Parathyroid adenoma (tissue), 2 donors: ENCODE data around the gene INSC.
A peak's percentile ranks its signal among the peaks of the same experiment; 100 is the strongest.

ENCODE experiments used
- H2AFZ ChIP-seq: fragments of 300-600 bp; sonication (generic); one replicate; pipeline ENCODE4 v1.7.0; 2017; ENCODE audit warnings: antibody characterized with exemption, mild to moderate bottlenecking
- H3K27ac ChIP-seq: fragments of 300-600 bp; sonication (generic); one replicate; pipeline ENCODE4 v1.7.0; 2017
- H3K27me3 ChIP-seq: fragments of 300-600 bp; sonication (generic); one replicate; pipeline ENCODE4 v1.7.0; 2017; ENCODE audit warnings: low read length; ENCODE audit not compliant: control insufficient read depth, insufficient read depth
- H3K36me3 ChIP-seq: fragments of 300-600 bp; sonication (generic); one replicate; pipeline ENCODE4 v1.7.0; 2017; ENCODE audit warnings: low read length; ENCODE audit not compliant: control insufficient read depth, insufficient read depth
- H3K4me1 ChIP-seq: fragments of 300-600 bp; sonication (generic); one replicate; pipeline ENCODE4 v1.7.0; 2017; ENCODE audit warnings: control low read depth
- H3K4me2 ChIP-seq: fragments of 300-600 bp; sonication (generic); one replicate; pipeline ENCODE4 v1.7.0; 2017; ENCODE audit warnings: low read length
- H3K4me3 ChIP-seq: fragments of 300-600 bp; sonication (generic); one replicate; pipeline ENCODE4 v1.7.0; 2017; ENCODE audit warnings: low read depth, low read length
- H3K79me2 ChIP-seq: fragments of 300-600 bp; sonication (generic); one replicate; pipeline ENCODE4 v1.7.0; 2017; ENCODE audit warnings: control low read depth
- H3K9ac ChIP-seq: fragments of 300-600 bp; sonication (generic); one replicate; pipeline ENCODE4 v1.7.0; 2017; ENCODE audit warnings: mild to moderate bottlenecking
- H3K9me3 ChIP-seq: fragments of 300-600 bp; sonication (generic); one replicate; pipeline ENCODE4 v1.7.0; 2017; ENCODE audit warnings: low read length; ENCODE audit not compliant: control insufficient read depth
- CTCF ChIP-seq: fragments of 300-600 bp; sonication (generic); IDR thresholded peaks from one replicate; pipeline ENCODE4 v1.7.0; 2017; ENCODE audit warnings: antibody characterized with exemption, mild to moderate bottlenecking
- donor health status: primary hyperparathyroidism.

Gene INSC

GRCh38 chr11:15212876-15213275 is 98.2 kb downstream of the INSC start:
- Histone ChIP-seq H3K4me2 (no peak overlapping the region), H3K4me1 (peaks cover 27% of the 10 kb centered on the region), H3K79me2 (no peaks in the 10 kb centered on the region), H3K4me3 (no peak overlapping the region), H3K36me3 (no peaks in the 10 kb centered on the region), H3K9me3 (no peaks in the 10 kb centered on the region), H3K27me3 (no peaks in the 10 kb centered on the region), H3K27ac (peak overlapping the region; percentile 94), H2AFZ (no peak overlapping the region), H3K9ac (no peak overlapping the region)
- no peak for TF ChIP-seq CTCF

- Histone ChIP-seq H2AFZ (peak overlapping the region; percentile 25), H3K79me2 (no peaks in the 10 kb centered on the region), H3K4me3 (no peak overlapping the region), H3K4me1 (peaks cover 28% of the 10 kb centered on the region), H3K9me3 (no peaks in the 10 kb centered on the region), H3K27ac (peak overlapping the region; percentile 94), H3K9ac (no peak overlapping the region), H3K4me2 (no peak overlapping the region), H3K36me3 (no peaks in the 10 kb centered on the region), H3K27me3 (no peaks in the 10 kb centered on the region)
- no peak for TF ChIP-seq CTCF
These were observed 98.9 kb downstream of the INSC start for GRCh38 chr11:15213471-15214231.

- no peak overlapping the region for H3K4me3 ChIP-seq
These were observed 100.3 kb downstream of the INSC start for GRCh38 chr11:15215005-15215404.

GRCh38 chr11:15216678-15217077 is 102.0 kb downstream of the INSC start:
- no peak overlapping the region for H3K4me3 ChIP-seq
- H2AFZ ChIP-seq: no peak overlapping the region
- no peak for TF ChIP-seq CTCF
- H3K4me1 ChIP-seq: peaks cover 34% of the 10 kb centered on the region
- H3K36me3 ChIP-seq: no peaks in the 10 kb centered on the region
- H3K9ac ChIP-seq: no peak overlapping the region
- peak overlapping the region; percentile 94 for H3K27ac ChIP-seq
- no peak overlapping the region for H3K4me2 ChIP-seq
- no peaks in the 10 kb centered on the region for H3K9me3 ChIP-seq
- no peaks in the 10 kb centered on the region for H3K79me2 ChIP-seq
- no peaks in the 10 kb centered on the region for H3K27me3 ChIP-seq

More at GRCh38 chr11:15215005-15215404, 100.3 kb downstream of the INSC start:
- Histone ChIP-seq H2AFZ (peak overlapping the region; percentile 62), H3K4me1 (peaks cover 29% of the 10 kb centered on the region), H3K27me3 (no peaks in the 10 kb centered on the region), H3K4me2 (no peak overlapping the region), H3K27ac (peak overlapping the region; percentile 94), H3K36me3 (no peaks in the 10 kb centered on the region), H3K9me3 (no peaks in the 10 kb centered on the region), H3K79me2 (no peaks in the 10 kb centered on the region), H3K9ac (no peak overlapping the region)
- TF ChIP-seq CTCF: no peak

- no peak overlapping the region for H2AFZ ChIP-seq
These were observed 102.7 kb downstream of the INSC start for GRCh38 chr11:15217416-15217815.

More at GRCh38 chr11:15217416-15217815, 102.7 kb downstream of the INSC start:
- Histone ChIP-seq H3K79me2 (no peaks in the 10 kb centered on the region), H3K9me3 (no peaks in the 10 kb centered on the region), H3K27ac (peak overlapping the region; percentile 94), H3K4me3 (no peak overlapping the region), H3K27me3 (no peaks in the 10 kb centered on the region), H3K9ac (no peak overlapping the region), H3K36me3 (no peaks in the 10 kb centered on the region), H3K4me2 (peak overlapping the region; percentile 35), H3K4me1 (peaks cover 34% of the 10 kb centered on the region)
- TF ChIP-seq CTCF: no peak
